OCI-LY1 (cell line): Measurements from ENCODE around the gene LSP1.
"Not testable (repeated sequence)": the region's sequence is repeated elsewhere in the genome, so short reads cannot be mapped to it uniquely, and the experiment has no call there.

Experiments
- H2AFZ ChIP-seq: fragments of 200-600 bp; sonication (generic), shearing (Covaris generic); 2 replicates; pipeline ENCODE4 v1.6.0; 2014; ENCODE audit warnings: antibody characterized with exemption, mild to moderate bottlenecking, low read length
- H3F3A ChIP-seq: fragments of 200-600 bp; sonication (generic), shearing (Covaris generic); 2 replicates; pipeline ENCODE4 v1.6.0; 2014; ENCODE audit warnings: mild to moderate bottlenecking, antibody characterized with exemption, low read length, moderate library complexity; ENCODE audit not compliant: insufficient read depth
- H3K27ac ChIP-seq: fragments of 200-600 bp; sonication (generic); 2 replicates; pipeline ENCODE4 v1.5.1; 2014; ENCODE audit warnings: low read length, mixed run types, mild to moderate bottlenecking, low read depth; ENCODE audit not compliant: poor library complexity, severe bottlenecking
- H3K27me3 ChIP-seq: fragments of 200-600 bp; sonication (generic); 2 replicates; pipeline ENCODE4 v1.6.0; 2014; ENCODE audit warnings: antibody characterized with exemption, mild to moderate bottlenecking, low read length, moderate library complexity; ENCODE audit not compliant: insufficient read depth
- H3K36me3 ChIP-seq: fragments of 200-600 bp; sonication (generic); 2 replicates; pipeline ENCODE4 v1.6.1; 2014; ENCODE audit warnings: mild to moderate bottlenecking, antibody characterized with exemption, low read length, moderate library complexity, mixed read lengths; ENCODE audit not compliant: insufficient read depth
- H3K4me1 ChIP-seq: fragments of 200-600 bp; sonication (generic); 2 replicates; pipeline ENCODE4 v1.5.1; 2014; ENCODE audit warnings: mild to moderate bottlenecking, low read length, moderate library complexity; ENCODE audit not compliant: insufficient read depth, severe bottlenecking
- H3K4me2 ChIP-seq: fragments of 200-600 bp; sonication (generic), shearing (Covaris generic); 2 replicates; pipeline ENCODE4 v1.6.1; 2014; ENCODE audit warnings: low read length
- H3K4me3 ChIP-seq: fragments of 200-600 bp; sonication (generic); 2 replicates; pipeline ENCODE4 v1.5.1; 2014; ENCODE audit warnings: low read length, low read depth, mild to moderate bottlenecking, mixed read lengths; ENCODE audit not compliant: poor library complexity, severe bottlenecking
- H3K79me2 ChIP-seq: fragments of 200-600 bp; shearing (Covaris generic); 2 replicates; pipeline ENCODE4 v1.6.1; 2016; ENCODE audit warnings: mixed run types, low read length, mixed read lengths; ENCODE audit not compliant: insufficient read depth
- H3K9ac ChIP-seq: fragments of 200-600 bp; sonication (generic), shearing (Covaris generic); 2 replicates; pipeline ENCODE4 v1.6.1; 2014; ENCODE audit warnings: mild to moderate bottlenecking, low read length, mixed read lengths
- H3K9me2 ChIP-seq: fragments of 200-600 bp; sonication (generic), shearing (Covaris generic); 2 replicates; pipeline ENCODE4 v1.6.1; 2014; ENCODE audit warnings: low read depth, mild to moderate bottlenecking, low read length, mixed read lengths
- H3K9me3 ChIP-seq: fragments of 200-600 bp; shearing (Covaris generic); 2 replicates; pipeline ENCODE4 v1.6.1; 2014; ENCODE audit warnings: low read length, mixed read lengths
- H4K20me1 ChIP-seq: fragments of 200-600 bp; sonication (generic), shearing (Covaris generic); 2 replicates; pipeline ENCODE4 v1.6.0; 2016; ENCODE audit warnings: mild to moderate bottlenecking, low read length; ENCODE audit not compliant: insufficient read depth
- CTCF ChIP-seq: fragments of 200-600 bp; sonication (generic), shearing (Covaris generic); IDR thresholded peaks from 2 replicates; pipeline ENCODE4 v1.5.1; 2017; ENCODE audit warnings: mild to moderate bottlenecking, antibody characterized with exemption, low read length, moderate library complexity, mixed read lengths
- EZH2 ChIP-seq: fragments of 200-600 bp; sonication (generic), shearing (Covaris generic); IDR thresholded peaks from 2 replicates; pipeline ENCODE4 v1.8.0; 2017; ENCODE audit warnings: borderline replicate concordance, mixed run types, mild to moderate bottlenecking, antibody characterized with exemption, low read length, moderate library complexity, mixed read lengths

Gene LSP1

DNA sequence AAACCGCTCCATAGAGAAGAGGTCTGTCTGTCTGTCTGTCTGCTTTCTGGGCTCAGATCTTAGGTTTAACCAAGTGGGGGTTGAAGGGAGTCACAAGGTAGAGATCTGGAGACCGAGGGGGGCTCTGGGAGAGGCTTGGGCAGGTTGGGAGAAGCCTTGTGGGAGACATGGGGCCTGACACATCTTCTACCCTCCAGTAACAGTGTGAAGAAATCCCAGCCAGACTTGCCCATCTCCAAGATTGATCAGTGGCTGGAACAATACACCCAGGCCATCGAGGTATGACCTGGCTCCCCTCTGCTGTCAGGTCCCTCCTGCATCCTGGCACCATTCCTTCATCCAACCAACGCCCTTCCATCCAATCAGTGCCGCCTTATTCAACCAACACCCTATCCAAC lies 31.4 kb downstream of the LSP1 start:
- H3F3A ChIP-seq, result no peaks in the 10 kb centered on the region
- no peaks in the 10 kb centered on the region for H4K20me1 ChIP-seq
- no peak overlapping the region for H3K4me3 ChIP-seq
- no peak overlapping the region for H3K4me2 ChIP-seq
- H3K9me3 ChIP-seq, result no peaks in the 10 kb centered on the region
- no peak overlapping the region for H3K9ac ChIP-seq
- no peak for TF ChIP-seq EZH2
- H3K9me2 ChIP-seq, result no peaks in the 10 kb centered on the region
- no peaks in the 10 kb centered on the region for H3K79me2 ChIP-seq
- no peak overlapping the region for H3K27ac ChIP-seq
- H3K36me3 ChIP-seq, result peaks cover 65% of the 10 kb centered on the region
- no peaks in the 10 kb centered on the region for H3K27me3 ChIP-seq
- H2AFZ ChIP-seq, result no peak overlapping the region
- H3K4me1 ChIP-seq, result peaks cover 7% of the 10 kb centered on the region

GRCh38 chr11:1886551-1886950 lies 33.7 kb downstream of the LSP1 start:
- not testable (repeated sequence) for H3K4me1 ChIP-seq, H3F3A ChIP-seq

GRCh38 chr11:1887451-1888346 lies 34.8 kb downstream of the LSP1 start:
- Histone ChIP-seq H3K4me3 (no peak overlapping the region), H2AFZ (no peak overlapping the region), H4K20me1 (no peaks in the 10 kb centered on the region), H3K9ac (no peak overlapping the region), H3K79me2 (no peaks in the 10 kb centered on the region), H3F3A (no peaks in the 10 kb centered on the region), H3K9me2 (no peaks in the 10 kb centered on the region), H3K27me3 (no peaks in the 10 kb centered on the region), H3K4me2 (no peak overlapping the region), H3K36me3 (peaks cover 73% of the 10 kb centered on the region), H3K4me1 (no peaks in the 10 kb centered on the region), H3K27ac (no peak overlapping the region), H3K9me3 (no peaks in the 10 kb centered on the region)
- TF ChIP-seq CTCF, result no peak
- TF ChIP-seq EZH2, result no peak

More at GRCh38 chr11:1886551-1886950, 33.7 kb downstream of the LSP1 start:
- H3K4me3 ChIP-seq, H2AFZ ChIP-seq, H3K4me2 ChIP-seq, H3K27ac ChIP-seq, H3K79me2 ChIP-seq, H3K9ac ChIP-seq, H3K9me3 ChIP-seq, H3K27me3 ChIP-seq, H3K9me2 ChIP-seq, H4K20me1 ChIP-seq: not testable (repeated sequence)
- H3K36me3 ChIP-seq, result peaks cover 73% of the 10 kb centered on the region

DNA sequence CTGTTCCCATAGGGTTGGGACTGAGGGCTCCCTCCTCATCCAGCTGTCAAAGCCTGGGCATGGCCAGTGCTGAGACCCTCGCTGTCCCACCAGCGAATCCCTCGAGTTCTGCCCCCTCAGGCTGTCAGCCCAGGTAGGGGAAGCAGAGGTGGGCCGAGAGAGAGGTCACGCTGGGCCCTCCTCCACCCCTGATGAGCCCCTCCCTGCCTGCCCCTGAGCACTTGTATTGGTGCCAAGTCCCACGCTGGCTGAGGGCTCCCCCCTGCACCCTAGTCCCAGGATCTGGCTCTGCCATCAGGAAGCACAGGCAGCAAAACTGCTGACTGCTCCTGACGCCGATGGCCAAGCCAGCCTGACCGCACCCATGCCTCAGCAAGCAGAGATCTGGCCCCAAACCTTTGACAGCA lies 35.5 kb downstream of the LSP1 start:
- no peaks in the 10 kb centered on the region for H3K79me2 ChIP-seq
- no peaks in the 10 kb centered on the region for H3F3A ChIP-seq
- H3K9me3 ChIP-seq, result no peaks in the 10 kb centered on the region
- H3K4me2 ChIP-seq, result no peak overlapping the region
- TF ChIP-seq CTCF (no peak), EZH2 (no peak)
- H3K4me3 ChIP-seq, result no peak overlapping the region
- peaks cover 66% of the 10 kb centered on the region for H3K36me3 ChIP-seq
- no peak overlapping the region for H2AFZ ChIP-seq
- H3K4me1 ChIP-seq, result no peaks in the 10 kb centered on the region
- H3K27me3 ChIP-seq, result no peaks in the 10 kb centered on the region
- H3K27ac ChIP-seq, result no peak overlapping the region
- H4K20me1 ChIP-seq, result no peaks in the 10 kb centered on the region
- H3K9ac ChIP-seq, result no peak overlapping the region
- no peaks in the 10 kb centered on the region for H3K9me2 ChIP-seq
